Smooth muscle cell (in vitro differentiated cells): ENCODE data around the gene NEGR1. TPM values are rescaled to one million over a fixed set of nuclear protein-coding genes. Genes with fewer than 3 reads are reported as not detected.

ENCODE experiments used
- DNase-seq: peaks from one replicate; lab custom pipeline; 2025; ENCODE audit not compliant: unreplicated experiment; lab: John Stamatoyannopoulos, UW
- H2AFZ ChIP-seq: fragments of 200-600 bp; sonication (generic); 2 replicates; pipeline ENCODE4 v1.6.0; 2016; ENCODE audit warnings: antibody characterized with exemption, low read depth, mild to moderate bottlenecking
- H3F3A ChIP-seq: fragments of 200-600 bp; sonication (generic); 2 replicates; pipeline ENCODE4 v1.6.0; 2017; ENCODE audit warnings: antibody characterized with exemption, low read depth
- H3K27ac ChIP-seq: fragments of 200-600 bp; sonication (generic); 2 replicates; pipeline ENCODE4 v1.5.1; 2016; ENCODE audit warnings: low read depth, mild to moderate bottlenecking
- H3K27me3 ChIP-seq: fragments of 200-600 bp; sonication (generic); 2 replicates; pipeline ENCODE4 v1.6.1; 2016; ENCODE audit warnings: low read depth, mild to moderate bottlenecking
- H3K36me3 ChIP-seq: fragments of 200-600 bp; sonication (generic); 2 replicates; pipeline ENCODE4 v1.5.1; 2016; ENCODE audit warnings: low read depth
- H3K4me1 ChIP-seq: fragments of 200-600 bp; sonication (generic); 2 replicates; pipeline ENCODE4 v1.5.1; 2016; ENCODE audit warnings: low read depth
- H3K4me2 ChIP-seq: fragments of 200-600 bp; sonication (generic); 2 replicates; pipeline ENCODE4 v1.6.0; 2016; ENCODE audit warnings: mild to moderate bottlenecking
- H3K4me3 ChIP-seq: fragments of 200-600 bp; sonication (generic); 2 replicates; pipeline ENCODE4 v1.5.1; 2016; ENCODE audit warnings: mild to moderate bottlenecking
- H3K79me2 ChIP-seq: fragments of 200-600 bp; sonication (generic); 2 replicates; pipeline ENCODE4 v1.6.0; 2016; ENCODE audit warnings: low read depth, mild to moderate bottlenecking
- H3K9ac ChIP-seq: fragments of 200-600 bp; sonication (generic); 2 replicates; pipeline ENCODE4 v1.6.0; 2016; ENCODE audit warnings: low read depth
- H3K9me3 ChIP-seq: fragments of 200-600 bp; sonication (generic); replicated peaks from 2 replicates; pipeline ENCODE4 v1.5.1; 2016; ENCODE audit warnings: low read depth
- H4K20me1 ChIP-seq: fragments of 200-600 bp; sonication (generic); 2 replicates; pipeline ENCODE4 v1.6.0; 2016; ENCODE audit warnings: low read depth
- CTCF ChIP-seq: fragments of 200-600 bp; sonication (generic); IDR thresholded peaks from 2 replicates; pipeline ENCODE4 v1.5.1; 2017; ENCODE audit warnings: borderline replicate concordance, mild to moderate bottlenecking, antibody characterized with exemption; ENCODE audit not compliant: insufficient read depth, poor library complexity, severe bottlenecking
- whole genome bisulfite sequencing: methylation state at CpG from one replicate; pipeline ENCODE4 v1.1.7; 2016; ENCODE audit warnings: low lambda C conversion rate; 5-methylcytosine and 5-hydroxymethylcytosine counted together
- polyA plus RNA-seq: library from polyadenylated mRNA; unstranded; fragments of >200 nt; fragmentation: Nextera tagmentation; extraction: Ambion mirVana; gene quantifications from 2 replicates; pipeline ENCODE4 v1.2.1, GENCODE V29; 2016
- total RNA-seq: library from RNA; depleted of rRNA; stranded (reverse); fragments of >200 nt; gene quantifications from 2 replicates; pipeline ENCODE4 v1.2.3, GENCODE V29; 2014

NEGR1 gene
- total and polyA plus RNA-seq, 2 experiments from 2014 or later, result 0.02 to 0.09 TPM

DNA sequence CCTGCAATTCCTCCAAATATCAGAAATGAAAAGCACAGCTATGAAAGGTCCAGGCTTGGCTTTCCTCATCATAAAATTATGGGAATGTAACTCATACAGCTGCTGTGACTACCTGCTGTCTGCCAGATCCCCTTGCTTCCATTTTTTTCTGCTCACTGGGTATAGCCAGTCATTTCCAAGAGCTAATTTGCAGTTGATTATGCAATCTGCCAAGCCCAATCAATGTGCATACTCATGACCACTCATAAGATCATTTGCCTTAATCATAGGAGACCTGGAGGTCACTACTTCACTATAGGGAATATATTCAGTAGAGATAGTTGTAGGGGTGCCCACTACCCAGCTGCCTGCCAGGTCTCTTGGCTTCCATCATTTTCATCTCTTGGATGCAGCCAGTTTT lies 783.8 kb downstream of the NEGR1 start:
- no peaks in the 10 kb centered on the region for H3K27me3 ChIP-seq
- H3K4me3 ChIP-seq, result no peak overlapping the region
- no peak overlapping the region for H3K27ac ChIP-seq
- no peaks in the 10 kb centered on the region for H3K9me3 ChIP-seq
- H3K4me2 ChIP-seq, result no peak overlapping the region
- H2AFZ ChIP-seq, result no peak overlapping the region
- no peak for TF ChIP-seq CTCF
- DNase-seq, result no peak
- H3K4me1 ChIP-seq, result no peaks in the 10 kb centered on the region
- no peaks in the 10 kb centered on the region for H3K36me3 ChIP-seq
- no peak overlapping the region for H3K9ac ChIP-seq
- no peaks in the 10 kb centered on the region for H4K20me1 ChIP-seq
- no peaks in the 10 kb centered on the region for H3F3A ChIP-seq
- H3K79me2 ChIP-seq, result no peaks in the 10 kb centered on the region

GRCh38 chr1:71494163-71494562 lies 788.2 kb downstream of the NEGR1 start:
- no peaks in the 10 kb centered on the region for H3K79me2 ChIP-seq
- no peaks in the 10 kb centered on the region for H3F3A ChIP-seq
- H4K20me1 ChIP-seq, result no peaks in the 10 kb centered on the region
- H3K9ac ChIP-seq, result no peak overlapping the region
- no peak overlapping the region for H2AFZ ChIP-seq
- H3K27me3 ChIP-seq, result no peaks in the 10 kb centered on the region
- H3K4me1 ChIP-seq, result peaks cover 4% of the 10 kb centered on the region
- no peak overlapping the region for H3K27ac ChIP-seq
- H3K4me2 ChIP-seq, result no peak overlapping the region
- DNase-seq, result no peak
- TF ChIP-seq CTCF, result no peak
- no peak overlapping the region for H3K4me3 ChIP-seq
- H3K9me3 ChIP-seq, result no peaks in the 10 kb centered on the region
- no peaks in the 10 kb centered on the region for H3K36me3 ChIP-seq

DNA sequence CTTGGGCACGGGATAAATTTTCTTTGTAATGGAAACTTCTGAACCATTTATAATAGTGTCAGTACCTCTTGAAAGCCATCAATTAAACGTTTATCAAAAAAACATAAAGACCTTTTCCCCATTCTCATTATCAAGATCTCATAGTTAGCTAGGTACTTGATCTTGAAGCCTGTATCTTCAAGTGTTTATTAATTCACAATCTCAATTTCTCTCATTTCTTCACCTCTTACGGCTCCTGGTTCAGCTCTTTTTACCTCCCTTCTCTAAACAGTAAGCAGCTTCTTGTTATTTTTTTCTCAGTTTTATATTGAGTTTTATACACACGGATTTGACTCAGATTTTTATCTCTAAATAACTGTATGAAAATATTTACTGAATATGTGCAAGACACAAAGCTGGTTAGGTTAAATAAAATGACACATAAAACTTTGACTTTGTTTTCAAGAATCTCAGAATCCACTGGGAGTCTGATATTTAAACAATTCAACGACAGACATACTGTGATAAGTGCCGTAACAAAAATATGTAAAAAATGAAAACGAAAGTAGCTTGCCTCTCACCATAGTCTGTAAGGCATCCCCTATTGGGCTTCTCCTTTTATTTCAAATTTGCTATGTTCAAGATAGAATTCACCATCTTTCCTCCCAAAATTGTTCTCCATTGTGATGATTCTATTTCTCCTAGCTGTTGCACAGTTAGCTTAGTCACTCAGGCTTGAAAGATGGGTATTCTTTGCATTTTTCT lies 789.9 kb downstream of the NEGR1 start:
- Histone ChIP-seq H3K36me3 (no peaks in the 10 kb centered on the region), H3K27ac (no peak overlapping the region), H3K9me3 (no peaks in the 10 kb centered on the region), H3K27me3 (no peaks in the 10 kb centered on the region), H3F3A (no peaks in the 10 kb centered on the region), H2AFZ (no peak overlapping the region), H3K4me2 (no peak overlapping the region), H3K79me2 (no peaks in the 10 kb centered on the region), H3K4me3 (no peak overlapping the region), H3K9ac (no peak overlapping the region), H3K4me1 (peaks cover 10% of the 10 kb centered on the region), H4K20me1 (no peaks in the 10 kb centered on the region)
- 83% methylated on average over 7 of the region's 7 CpGs for WGBS
- DNase-seq, result no peak
- no peak for TF ChIP-seq CTCF

- H3K9me3 ChIP-seq, result no peaks in the 10 kb centered on the region
- no peaks in the 10 kb centered on the region for H4K20me1 ChIP-seq
- H2AFZ ChIP-seq, result peak overlapping the region; percentile 45
- no peak overlapping the region for H3K4me3 ChIP-seq
- H3K27me3 ChIP-seq, result no peaks in the 10 kb centered on the region
- no peaks in the 10 kb centered on the region for H3K36me3 ChIP-seq
- no peak overlapping the region for H3K4me2 ChIP-seq
- H3K27ac ChIP-seq, result no peak overlapping the region
- no peak for DNase-seq
- H3K79me2 ChIP-seq, result no peaks in the 10 kb centered on the region
- no peak for TF ChIP-seq CTCF
- WGBS, result 51% methylated on average over 5 of the region's 5 CpGs
- no peaks in the 10 kb centered on the region for H3F3A ChIP-seq
- peaks cover 10% of the 10 kb centered on the region for H3K4me1 ChIP-seq
- no peak overlapping the region for H3K9ac ChIP-seq
Observed at GRCh38 chr1:71490432-71490831, 791.9 kb downstream of the NEGR1 start.
